ENCODE results near the gene GLP2R.

Gene GLP2R

GRCh38 chr17:9900784-9901183 is 75.1 kb downstream of the GLP2R start:
- CTCF ChIA-PET, result interaction anchor here (0.9 to 1.6 kb wide), 3 partner anchors 11 to 25 kb away, joined by 4 read pairs; no protein-coding TSS in a partner anchor
- no peak for TF ChIP-seq CTCF (IDR thresholded peaks at IDR 0.05; ENCODE audit: insufficient read depth, low read length, missing control alignments)
- no peak for DNase-seq (ENCODE audit: low read depth, low spot score)
- POLR2A ChIA-PET, result no interaction called here
- H3K4me3 ChIP-seq (ENCODE audit: low read depth, low read length), result no peak overlapping the region

GRCh38 chr17:9902120-9902519 is 76.4 kb downstream of the GLP2R start:
- CTCF ChIA-PET, result interaction anchor here (1.6 kb wide), 1 partner anchor 21 kb away, joined by 4 read pairs; no protein-coding TSS in a partner anchor
- TF ChIP-seq CTCF (IDR thresholded peaks at IDR 0.05; ENCODE audit: insufficient read depth, low read length, missing control alignments), result no peak
- H3K4me3 ChIP-seq (ENCODE audit: low read depth, low read length), result no peak overlapping the region
- DNase-seq (ENCODE audit: low read depth, low spot score), result no peak
- POLR2A ChIA-PET, result no interaction called here

GRCh38 chr17:9904277-9905077 is 78.8 kb downstream of the GLP2R start:
- H3K4me3 ChIP-seq (ENCODE audit: low read depth, low read length), result no peak overlapping the region
- ChIA-PET POLR2A (no interaction called here), CTCF (no interaction called here)
- no peak for DNase-seq (ENCODE audit: low read depth, low spot score)
- TF ChIP-seq CTCF (IDR thresholded peaks at IDR 0.05; ENCODE audit: insufficient read depth, low read length, missing control alignments), result no peak

- H3K4me3 ChIP-seq (ENCODE audit: low read depth, low read length), result no peak within 1 kb of the TSS
- TF ChIP-seq CTCF (IDR thresholded peaks at IDR 0.05; ENCODE audit: insufficient read depth, low read length, missing control alignments), result no peak
- POLR2A ChIA-PET, result no interaction called here
- DNase-seq (ENCODE audit: low read depth, low spot score), result no peak
- CTCF ChIA-PET, result interaction anchor here (1.3 kb wide), 1 partner anchor 22 kb away, joined by 3 read pairs; no protein-coding TSS in a partner anchor
Observed at GRCh38 chr17:9905078-9905415, 79.3 kb downstream of the GLP2R start, which contains the start of gene RCVRN. Gene RCVRN (minus strand): TSS chr17:9905271. CDS start chr17:9905180, 91 bp downstream.

- H3K4me3 ChIP-seq (ENCODE audit: low read depth, low read length), result no peak overlapping the region
- CTCF ChIA-PET, result interaction anchor here (1.3 to 1.4 kb wide), 2 partner anchors 19 to 21 kb away, joined by 3 to 4 read pairs; no protein-coding TSS in a partner anchor
Observed at GRCh38 chr17:9905902-9906301, 80.2 kb downstream of the GLP2R start.

More at GRCh38 chr17:9905902-9906301, 80.2 kb downstream of the GLP2R start:
- no peak for DNase-seq (ENCODE audit: low read depth, low spot score)
- POLR2A ChIA-PET, result no interaction called here
- peak; percentile 30 for TF ChIP-seq CTCF (IDR thresholded peaks at IDR 0.05; ENCODE audit: insufficient read depth, low read length, missing control alignments)

All from AG04449 (cell line).